ENCODE data around the gene CDC14B. TPM values are rescaled to one million over a fixed set of nuclear protein-coding genes. Genes with fewer than 3 reads are reported as not detected.

The CDC14B gene
- total and polyA plus RNA-seq, 2 donors: 11.7 to 27.8 TPM

DNA sequence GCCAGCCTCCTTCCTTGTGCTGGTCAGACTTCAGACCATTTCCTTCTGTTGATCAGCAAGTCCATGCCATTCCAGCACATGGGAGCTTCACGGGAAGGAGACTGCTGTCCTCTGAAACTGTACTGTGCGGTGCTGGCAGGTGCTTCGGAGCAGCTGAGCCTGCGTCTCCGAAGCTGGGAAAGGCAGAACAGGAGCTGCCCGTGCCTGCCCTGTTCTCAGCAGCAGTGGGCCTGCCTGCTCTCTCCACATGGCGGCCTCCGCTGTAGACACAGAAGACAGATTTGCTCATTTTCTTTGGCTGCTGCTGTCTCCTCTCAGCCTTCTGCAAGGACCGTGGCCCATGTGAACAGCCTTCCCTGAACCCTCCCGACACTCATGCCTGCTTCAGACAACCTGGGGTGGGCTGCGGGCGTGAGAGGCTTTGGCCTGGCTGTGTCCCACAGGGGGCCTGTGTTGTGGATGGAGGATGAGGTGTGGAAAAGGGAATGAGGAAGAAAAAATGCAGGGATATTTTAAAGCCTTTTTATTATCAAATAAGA, 126.6 kb downstream of the CDC14B start:
- Histone ChIP-seq H3K27ac (ENCODE audit: low read depth) (no peak overlapping the region), H3K4me1 (ENCODE audit: insufficient read depth) (no peaks in the 10 kb centered on the region), H3K4me3 (ENCODE audit: low read depth, low read length) (no peak overlapping the region), H3K36me3 (ENCODE audit: insufficient read depth) (no peaks in the 10 kb centered on the region)
- 87% methylated on average over 12 of the region's 12 CpGs for WGBS
- DNase-seq (ENCODE audit: extremely low spot score): no peak

DNA sequence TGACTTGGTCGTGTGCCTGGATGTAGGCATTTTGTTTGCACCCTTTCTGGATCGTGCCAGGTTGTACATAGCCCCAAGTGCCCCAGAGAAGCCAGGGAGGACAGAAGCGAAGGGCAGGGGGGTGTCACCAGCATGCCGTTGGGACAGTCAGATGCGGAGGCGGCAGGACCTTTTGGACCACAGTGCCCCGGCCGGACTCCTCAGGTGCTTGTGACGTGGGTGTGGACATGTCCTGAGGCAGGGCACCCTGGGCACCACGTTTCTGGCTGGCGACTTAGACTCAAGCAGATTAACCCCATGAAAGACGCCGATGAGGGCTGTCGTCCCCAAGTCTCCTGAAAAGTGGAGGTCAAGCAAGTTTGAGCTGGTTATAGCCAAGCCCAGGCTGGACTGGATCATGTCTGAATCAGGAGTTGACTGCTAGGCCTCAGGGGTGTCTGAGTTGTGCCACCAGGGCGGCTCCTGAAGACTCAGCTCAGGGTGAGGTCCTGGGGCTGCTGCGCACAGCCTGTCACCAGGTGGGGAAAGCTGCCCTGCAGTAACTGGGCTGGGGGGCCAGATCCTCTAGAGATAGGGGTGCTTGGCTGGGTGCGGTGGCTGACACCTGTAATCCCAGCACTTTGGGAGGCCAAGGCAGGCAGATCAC, 127.6 kb downstream of the CDC14B start:
- no peak overlapping the region for H3K4me3 ChIP-seq (ENCODE audit: low read depth, low read length)
- DNase-seq (ENCODE audit: extremely low spot score): no peak
- WGBS: 91% methylated on average over 17 of the region's 17 CpGs
- no peak overlapping the region for H3K27ac ChIP-seq (ENCODE audit: low read depth)
- no peaks in the 10 kb centered on the region for H3K36me3 ChIP-seq (ENCODE audit: insufficient read depth)
- no peaks in the 10 kb centered on the region for H3K4me1 ChIP-seq (ENCODE audit: insufficient read depth)

DNA sequence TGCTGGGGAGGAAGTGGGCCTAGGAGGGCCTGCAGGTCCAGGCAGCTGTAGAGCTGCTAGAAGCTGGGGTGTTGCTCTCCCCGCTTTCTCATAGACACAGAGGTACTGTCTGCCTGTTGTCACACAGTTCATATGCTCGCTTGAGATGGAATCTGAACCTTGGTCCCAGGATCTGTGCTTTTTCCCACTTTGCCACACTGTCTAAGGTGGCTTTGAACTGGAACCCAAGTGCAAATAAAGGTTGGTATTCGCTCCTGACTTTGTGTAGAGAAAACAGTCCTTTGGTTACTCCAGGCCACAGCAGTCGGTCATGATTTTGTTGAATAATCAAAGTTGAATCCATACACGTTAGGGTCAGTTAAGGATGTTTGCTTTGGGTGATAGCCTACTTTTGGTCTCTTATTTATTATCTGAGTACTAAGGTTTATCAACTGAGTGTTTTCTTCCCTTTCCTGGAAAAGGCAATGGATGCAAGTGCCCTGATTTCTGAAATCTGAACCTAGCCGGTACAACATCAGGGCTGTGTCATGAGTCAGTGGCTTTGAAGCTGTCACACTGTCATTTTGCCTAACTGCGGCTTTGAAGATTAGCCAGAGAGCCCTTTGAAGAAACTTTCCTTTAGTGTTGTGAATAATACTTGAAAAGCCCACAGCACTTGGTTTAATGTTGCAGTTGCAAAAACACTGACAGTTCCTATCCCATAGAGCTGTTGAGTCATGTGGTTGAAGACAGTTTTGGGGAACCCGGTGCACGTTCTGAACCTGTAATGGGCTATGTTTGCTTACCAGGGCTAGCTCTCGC, 128.4 kb downstream of the CDC14B start:
- Histone ChIP-seq H3K4me3 (ENCODE audit: low read depth, low read length) (no peak overlapping the region), H3K27ac (ENCODE audit: low read depth) (no peak overlapping the region), H3K4me1 (ENCODE audit: insufficient read depth) (no peaks in the 10 kb centered on the region), H3K36me3 (ENCODE audit: insufficient read depth) (no peaks in the 10 kb centered on the region)
- 80% methylated on average over 10 of the region's 10 CpGs for WGBS
- no peak for DNase-seq (ENCODE audit: extremely low spot score)

DNA sequence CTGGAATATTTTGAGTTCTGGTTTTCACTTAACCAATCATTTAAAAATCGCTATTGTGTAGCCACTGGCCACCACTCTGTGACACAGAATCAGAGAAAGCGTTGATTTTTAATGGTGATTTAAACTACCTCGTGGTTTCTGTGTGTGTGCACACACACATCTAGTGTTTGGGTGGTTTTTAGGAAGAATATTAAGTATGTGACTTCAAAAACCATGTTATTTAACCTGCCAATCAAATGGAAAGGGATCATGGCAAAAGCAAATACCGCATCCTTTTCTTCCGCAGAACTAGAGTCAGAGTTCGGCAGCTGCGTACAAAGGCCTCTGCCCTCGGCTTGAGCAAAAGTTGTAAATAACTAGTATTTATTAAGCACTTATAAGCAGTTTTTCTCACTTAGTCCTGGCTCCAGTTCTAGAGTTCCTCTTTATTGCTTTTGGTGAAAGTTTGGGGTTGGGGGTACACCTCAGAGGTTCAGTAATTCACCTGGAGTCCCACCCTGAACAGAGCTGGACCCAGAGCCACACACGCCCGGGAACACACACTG, 129.0 kb downstream of the CDC14B start:
- Histone ChIP-seq H3K27ac (ENCODE audit: low read depth) (no peak overlapping the region), H3K4me3 (ENCODE audit: low read depth, low read length) (no peak overlapping the region), H3K36me3 (ENCODE audit: insufficient read depth) (no peaks in the 10 kb centered on the region), H3K4me1 (ENCODE audit: insufficient read depth) (no peaks in the 10 kb centered on the region)
- 95% methylated on average over 10 of the region's 10 CpGs for WGBS
- no peak for DNase-seq (ENCODE audit: extremely low spot score)

DNA sequence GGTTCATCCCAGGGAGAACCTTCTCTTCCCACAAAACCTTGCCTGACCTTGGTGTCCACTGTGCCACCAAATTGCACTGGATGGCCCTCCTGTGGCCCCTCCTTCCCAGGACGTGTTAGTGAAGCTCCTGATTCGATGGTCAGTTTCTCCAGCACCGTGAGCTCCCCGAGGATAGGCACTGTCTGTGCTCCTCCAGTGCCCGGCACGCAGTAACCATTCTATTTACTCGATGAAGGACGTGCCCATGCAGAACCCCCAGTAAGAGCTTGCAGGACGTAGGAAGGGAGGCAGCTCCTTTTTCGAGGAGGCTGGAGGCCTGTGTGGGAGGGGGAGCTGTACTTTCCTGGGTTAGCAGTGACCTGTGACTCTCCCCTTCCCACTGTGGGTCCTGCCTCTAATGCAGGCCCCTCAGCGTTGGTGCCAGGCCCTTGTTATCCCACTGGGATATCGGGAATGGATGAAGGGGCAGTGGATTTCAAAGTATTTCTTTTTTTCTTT, 130.1 kb downstream of the CDC14B start:
- no peak for DNase-seq (ENCODE audit: extremely low spot score)
- 92% methylated on average over 12 of the region's 12 CpGs for WGBS
- H3K27ac ChIP-seq (ENCODE audit: low read depth): no peak overlapping the region
- H3K36me3 ChIP-seq (ENCODE audit: insufficient read depth): no peaks in the 10 kb centered on the region
- H3K4me3 ChIP-seq (ENCODE audit: low read depth, low read length): no peak overlapping the region
- no peaks in the 10 kb centered on the region for H3K4me1 ChIP-seq (ENCODE audit: insufficient read depth)

DNA sequence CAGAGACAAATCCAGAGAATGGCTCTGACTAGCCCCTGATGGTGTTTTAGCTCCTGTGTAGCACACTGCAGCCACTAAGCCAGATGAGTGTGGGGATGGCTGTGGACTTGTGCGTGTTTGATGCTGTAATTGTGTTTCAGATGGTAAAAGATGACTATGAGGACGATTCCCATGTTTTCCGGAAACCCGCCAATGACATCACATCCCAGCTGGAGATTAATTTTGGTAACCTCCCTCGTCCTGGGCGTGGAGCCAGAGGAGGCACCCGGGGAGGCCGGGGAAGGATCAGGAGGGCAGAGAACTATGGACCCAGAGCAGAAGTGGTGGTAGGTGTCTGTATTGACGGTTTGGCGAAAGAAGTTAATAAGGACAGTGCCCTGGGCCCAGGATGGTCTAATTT, 131.7 kb downstream of the CDC14B start:
- Histone ChIP-seq H3K27ac (ENCODE audit: low read depth) (no peak overlapping the region), H3K4me1 (ENCODE audit: insufficient read depth) (no peaks in the 10 kb centered on the region), H3K4me3 (ENCODE audit: low read depth, low read length) (no peak overlapping the region), H3K36me3 (ENCODE audit: insufficient read depth) (no peaks in the 10 kb centered on the region)
- WGBS: 69% methylated on average over 10 of the region's 10 CpGs
- DNase-seq (ENCODE audit: extremely low spot score): no peak

DNA sequence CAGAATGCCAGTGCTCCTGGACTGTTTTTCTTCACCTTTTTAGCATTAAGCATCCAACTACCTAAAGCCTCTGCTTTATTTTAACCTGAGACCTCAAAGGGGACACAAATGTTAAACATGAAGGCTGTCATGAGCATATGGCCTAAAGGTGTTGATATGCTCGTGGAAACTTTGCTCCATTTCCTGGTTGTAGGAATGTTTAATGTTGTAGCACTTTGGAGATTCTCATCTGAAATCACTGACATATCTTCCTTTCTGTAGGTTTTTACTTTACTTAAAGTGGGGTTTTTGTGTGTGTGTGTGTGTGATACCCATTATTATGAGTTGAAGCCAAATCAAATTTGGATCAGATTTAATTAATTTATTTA, 132.6 kb downstream of the CDC14B start:
- H3K4me3 ChIP-seq (ENCODE audit: low read depth, low read length): no peak overlapping the region
- H3K27ac ChIP-seq (ENCODE audit: low read depth): no peak overlapping the region
- no peaks in the 10 kb centered on the region for H3K4me1 ChIP-seq (ENCODE audit: insufficient read depth)
- DNase-seq (ENCODE audit: extremely low spot score): no peak
- 36% methylated on average over 1 of the region's 1 CpG for WGBS
- H3K36me3 ChIP-seq (ENCODE audit: insufficient read depth): no peaks in the 10 kb centered on the region

DNA sequence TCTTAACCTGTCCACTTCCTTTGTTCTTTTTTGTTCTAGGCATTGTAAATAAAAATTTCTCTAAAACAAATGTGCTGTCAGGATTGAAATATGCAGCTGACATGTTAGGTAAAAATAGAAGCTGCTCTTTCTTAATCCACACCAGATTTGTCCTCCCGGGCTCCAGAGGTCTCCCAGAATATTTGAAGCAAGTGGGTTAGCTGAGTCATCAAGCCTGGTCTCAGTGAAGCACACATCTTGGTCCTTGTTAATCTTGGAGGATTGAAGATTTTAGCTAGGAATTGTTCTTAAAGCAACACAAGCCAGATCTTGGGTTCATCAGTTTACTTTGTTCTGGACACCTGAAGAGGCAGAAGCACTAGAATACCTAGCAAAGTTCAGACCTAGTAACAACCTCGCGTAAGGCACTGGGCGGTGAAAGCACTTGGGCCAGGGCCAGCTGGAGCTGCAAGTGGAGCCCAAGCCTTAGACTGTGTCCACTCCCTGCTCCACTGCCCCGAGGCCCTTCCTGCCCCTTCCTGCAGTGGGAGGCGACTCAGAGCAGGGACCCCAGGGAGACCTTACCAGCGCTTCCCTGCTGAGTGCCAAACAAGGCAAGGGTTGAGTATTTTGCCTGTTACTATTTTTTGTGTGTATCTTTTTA, 133.1 kb downstream of the CDC14B start:
- H3K4me3 ChIP-seq (ENCODE audit: low read depth, low read length): no peak overlapping the region
- 14% methylated on average over 7 of the region's 7 CpGs for WGBS
- no peaks in the 10 kb centered on the region for H3K36me3 ChIP-seq (ENCODE audit: insufficient read depth)
- H3K27ac ChIP-seq (ENCODE audit: low read depth): no peak overlapping the region
- no peak for DNase-seq (ENCODE audit: extremely low spot score)
- no peaks in the 10 kb centered on the region for H3K4me1 ChIP-seq (ENCODE audit: insufficient read depth)

DNA sequence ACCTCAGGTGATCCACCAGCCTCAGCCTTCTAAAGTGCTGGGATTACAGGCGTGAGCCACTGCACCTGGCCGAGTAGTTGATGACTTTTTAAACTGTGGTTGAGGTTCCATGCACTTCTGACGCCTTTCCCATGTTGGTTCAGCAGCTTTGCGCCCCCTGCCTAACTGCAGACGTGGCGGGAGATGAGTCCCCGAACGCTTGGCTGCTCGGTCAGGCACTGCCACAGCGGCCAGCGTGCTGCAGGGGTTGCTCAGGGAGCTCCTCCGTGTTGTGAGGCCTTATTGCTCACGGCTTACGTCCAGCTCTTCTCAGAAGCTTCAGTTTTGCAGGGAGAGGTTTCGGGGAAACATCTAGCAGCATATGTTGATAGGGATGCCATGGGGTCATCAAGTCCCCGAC, 134.4 kb downstream of the CDC14B start:
- WGBS: 96% methylated on average over 16 of the region's 16 CpGs
- H3K4me1 ChIP-seq (ENCODE audit: insufficient read depth): no peaks in the 10 kb centered on the region
- no peaks in the 10 kb centered on the region for H3K36me3 ChIP-seq (ENCODE audit: insufficient read depth)
- no peak for DNase-seq (ENCODE audit: extremely low spot score)
- H3K4me3 ChIP-seq (ENCODE audit: low read depth, low read length): no peak overlapping the region
- H3K27ac ChIP-seq (ENCODE audit: low read depth): no peak overlapping the region

DNA sequence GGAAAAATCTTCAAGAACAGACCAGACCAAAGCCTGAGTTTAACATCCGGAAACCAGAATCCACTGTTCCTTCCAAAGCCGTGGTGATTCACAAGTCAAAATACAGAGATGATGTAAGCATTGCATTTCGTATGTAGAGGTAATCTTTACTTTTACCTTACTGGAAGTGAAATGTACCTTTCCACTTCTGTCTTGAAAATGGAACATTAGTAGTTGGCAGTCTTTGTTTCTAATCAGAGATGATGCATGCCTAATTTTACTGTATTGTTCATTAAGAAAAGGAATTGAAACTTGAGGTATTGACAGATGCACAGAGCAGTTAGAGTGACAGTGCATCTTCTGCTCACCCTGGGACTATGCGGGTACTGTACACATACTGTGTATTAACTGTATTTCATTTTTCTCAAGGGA, 135.1 kb downstream of the CDC14B start:
- WGBS: 93% methylated on average over 4 of the region's 4 CpGs
- H3K36me3 ChIP-seq (ENCODE audit: insufficient read depth): no peaks in the 10 kb centered on the region
- no peak for DNase-seq (ENCODE audit: extremely low spot score)
- H3K4me1 ChIP-seq (ENCODE audit: insufficient read depth): no peaks in the 10 kb centered on the region
- H3K27ac ChIP-seq (ENCODE audit: low read depth): no peak overlapping the region
- no peak overlapping the region for H3K4me3 ChIP-seq (ENCODE audit: low read depth, low read length)

DNA sequence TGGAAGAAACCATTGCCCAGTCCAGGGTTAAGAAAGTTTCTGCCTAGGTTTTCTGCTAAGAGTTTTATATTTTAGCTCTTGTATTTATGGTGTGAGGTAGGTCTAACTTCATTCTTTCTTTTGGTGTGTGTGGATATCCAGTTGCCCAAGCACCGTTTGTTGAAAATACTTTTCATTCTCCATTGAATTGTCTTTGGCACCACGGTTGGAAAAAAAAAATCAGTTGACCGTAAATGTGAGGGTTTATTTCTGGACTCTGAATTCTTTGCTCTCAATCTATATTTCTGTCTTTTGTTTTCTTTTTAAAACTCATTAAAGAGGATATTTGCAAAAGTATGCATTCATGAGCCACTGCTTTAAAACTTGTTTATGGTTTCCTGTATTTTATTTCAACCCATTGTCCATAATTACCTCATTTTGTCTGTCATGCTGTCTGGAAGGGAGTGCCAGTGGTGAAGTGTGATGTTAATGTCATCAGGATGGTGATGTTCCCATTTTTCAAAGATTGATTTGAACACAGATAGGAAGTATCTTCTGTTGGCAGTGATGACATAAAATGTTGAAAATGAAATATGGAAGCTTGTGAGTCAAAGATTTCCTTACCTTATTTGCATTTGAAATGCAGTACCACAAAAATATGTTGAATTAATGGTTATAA, 135.8 kb downstream of the CDC14B start:
- WGBS: 43% methylated on average over 3 of the region's 3 CpGs
- Histone ChIP-seq H3K4me3 (ENCODE audit: low read depth, low read length) (no peak overlapping the region), H3K36me3 (ENCODE audit: insufficient read depth) (no peaks in the 10 kb centered on the region), H3K4me1 (ENCODE audit: insufficient read depth) (no peaks in the 10 kb centered on the region), H3K27ac (ENCODE audit: low read depth) (no peak overlapping the region)
- no peak for DNase-seq (ENCODE audit: extremely low spot score)

DNA sequence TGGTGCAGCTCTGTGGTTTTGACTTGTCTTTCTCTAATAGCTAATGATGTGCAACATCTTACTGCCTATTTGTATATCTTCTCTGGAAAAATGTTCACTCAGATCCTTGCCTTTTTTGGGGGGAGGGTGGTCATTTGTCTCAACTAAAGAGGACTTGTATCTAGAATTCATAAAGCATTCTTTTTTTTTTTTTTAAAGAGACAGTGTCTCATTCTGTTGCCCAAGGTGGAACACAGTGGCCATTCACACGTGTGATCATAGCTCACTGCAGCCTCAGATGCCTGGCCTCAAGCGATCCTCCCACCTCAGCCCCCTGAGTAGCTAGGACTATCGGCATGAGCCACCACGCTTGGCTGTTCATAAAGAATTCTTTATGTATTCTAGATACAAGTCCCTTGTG, 136.4 kb downstream of the CDC14B start:
- Histone ChIP-seq H3K4me3 (ENCODE audit: low read depth, low read length) (no peak overlapping the region), H3K27ac (ENCODE audit: low read depth) (no peak overlapping the region), H3K4me1 (ENCODE audit: insufficient read depth) (no peaks in the 10 kb centered on the region), H3K36me3 (ENCODE audit: insufficient read depth) (no peaks in the 10 kb centered on the region)
- WGBS: 94% methylated on average over 4 of the region's 4 CpGs
- no peak for DNase-seq (ENCODE audit: extremely low spot score)

DNA sequence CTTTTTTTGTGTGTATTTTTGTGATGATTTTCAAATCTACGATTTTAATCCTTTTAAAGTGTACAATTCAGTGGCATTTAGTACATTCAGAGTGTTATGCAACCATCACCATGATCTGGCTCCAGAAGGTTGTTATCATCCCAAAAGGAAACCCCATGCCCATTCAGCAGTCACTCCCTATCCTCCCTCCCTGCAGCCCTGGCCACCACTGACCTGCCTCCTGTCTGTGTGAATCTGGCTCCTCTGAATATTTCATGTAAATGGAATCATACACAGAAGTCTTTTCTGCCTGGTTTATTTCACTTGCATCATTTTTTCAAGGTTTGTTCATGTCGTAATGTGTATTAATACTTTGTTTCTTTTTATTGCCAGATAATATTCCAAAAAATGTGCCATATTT, 137.2 kb downstream of the CDC14B start:
- H3K4me1 ChIP-seq (ENCODE audit: insufficient read depth): no peaks in the 10 kb centered on the region
- WGBS: 92% methylated on average over 2 of the region's 2 CpGs
- H3K4me3 ChIP-seq (ENCODE audit: low read depth, low read length): no peak overlapping the region
- no peak overlapping the region for H3K27ac ChIP-seq (ENCODE audit: low read depth)
- no peaks in the 10 kb centered on the region for H3K36me3 ChIP-seq (ENCODE audit: insufficient read depth)
- no peak for DNase-seq (ENCODE audit: extremely low spot score)

All from urinary bladder (tissue), 4 donors.